Measurements from ENCODE around the gene APLP2. TPM values are rescaled to one million over a fixed set of nuclear protein-coding genes. Genes with fewer than 3 reads are reported as not detected.

The APLP2 gene
- total and polyA plus RNA-seq, 2 of the 13 experiments (the other 11 are each of a cell fraction or from before 2014, with no cell fraction given), result 315 to 594 TPM

GRCh38 chr11:130068986-130069658 lies 572 bp upstream of the APLP2 start (continued):
- TF ChIP-seq, protein P1, sequence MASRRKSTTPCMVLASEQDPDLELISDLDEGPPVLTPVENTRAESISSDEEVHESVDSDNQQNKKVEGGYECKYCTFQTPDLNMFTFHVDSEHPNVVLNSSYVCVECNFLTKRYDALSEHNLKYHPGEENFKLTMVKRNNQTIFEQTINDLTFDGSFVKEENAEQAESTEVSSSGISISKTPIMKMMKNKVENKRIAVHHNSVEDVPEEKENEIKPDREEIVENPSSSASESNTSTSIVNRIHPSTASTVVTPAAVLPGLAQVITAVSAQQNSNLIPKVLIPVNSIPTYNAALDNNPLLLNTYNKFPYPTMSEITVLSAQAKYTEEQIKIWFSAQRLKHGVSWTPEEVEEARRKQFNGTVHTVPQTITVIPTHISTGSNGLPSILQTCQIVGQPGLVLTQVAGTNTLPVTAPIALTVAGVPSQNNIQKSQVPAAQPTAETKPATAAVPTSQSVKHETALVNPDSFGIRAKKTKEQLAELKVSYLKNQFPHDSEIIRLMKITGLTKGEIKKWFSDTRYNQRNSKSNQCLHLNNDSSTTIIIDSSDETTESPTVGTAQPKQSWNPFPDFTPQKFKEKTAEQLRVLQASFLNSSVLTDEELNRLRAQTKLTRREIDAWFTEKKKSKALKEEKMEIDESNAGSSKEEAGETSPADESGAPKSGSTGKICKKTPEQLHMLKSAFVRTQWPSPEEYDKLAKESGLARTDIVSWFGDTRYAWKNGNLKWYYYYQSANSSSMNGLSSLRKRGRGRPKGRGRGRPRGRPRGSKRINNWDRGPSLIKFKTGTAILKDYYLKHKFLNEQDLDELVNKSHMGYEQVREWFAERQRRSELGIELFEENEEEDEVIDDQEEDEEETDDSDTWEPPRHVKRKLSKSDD (CRISPR knock-in tag; IDR thresholded peaks at IDR 0.05; ENCODE audit: low read depth), result peak; percentile 64; the same call in 1 of the 2 replicates
- TF ChIP-seq ZZZ3 (CRISPR knock-in tag; IDR thresholded peaks at IDR 0.05; ENCODE audit: borderline replicate concordance) (no peak), ZFY (CRISPR knock-in tag; IDR thresholded peaks at IDR 0.05) (peak; percentile 86), ATF7-NPFF (CRISPR knock-in tag; IDR thresholded peaks at IDR 0.05; ENCODE audit: low read depth) (peak; percentile 75), ZNF333 (CRISPR knock-in tag; IDR thresholded peaks at IDR 0.05; ENCODE audit: borderline replicate concordance) (peak; percentile 76; the same call in 1 of the 2 replicates), NFIB (CRISPR knock-in tag; IDR thresholded peaks at IDR 0.05; ENCODE audit: borderline replicate concordance) (no peak), ZNF788 (CRISPR knock-in tag; IDR thresholded peaks at IDR 0.05; ENCODE audit: borderline replicate concordance) (peak; percentile 59; the same call in 1 of the 2 replicates), REXO4 (CRISPR knock-in tag; IDR thresholded peaks at IDR 0.05; ENCODE audit: borderline replicate concordance) (no peak), CBX5 (CRISPR knock-in tag; IDR thresholded peaks at IDR 0.05; ENCODE audit: borderline replicate concordance) (no peak; the same call in 1 of the 2 replicates), TIGD3 (CRISPR knock-in tag; IDR thresholded peaks at IDR 0.05; ENCODE audit: borderline replicate concordance) (no peak), GATAD1 (CRISPR knock-in tag; IDR thresholded peaks at IDR 0.05) (0 out of 2 replicates have a peak, but pooled peaks have one; percentile 23)
- TF ChIP-seq, protein P2, sequence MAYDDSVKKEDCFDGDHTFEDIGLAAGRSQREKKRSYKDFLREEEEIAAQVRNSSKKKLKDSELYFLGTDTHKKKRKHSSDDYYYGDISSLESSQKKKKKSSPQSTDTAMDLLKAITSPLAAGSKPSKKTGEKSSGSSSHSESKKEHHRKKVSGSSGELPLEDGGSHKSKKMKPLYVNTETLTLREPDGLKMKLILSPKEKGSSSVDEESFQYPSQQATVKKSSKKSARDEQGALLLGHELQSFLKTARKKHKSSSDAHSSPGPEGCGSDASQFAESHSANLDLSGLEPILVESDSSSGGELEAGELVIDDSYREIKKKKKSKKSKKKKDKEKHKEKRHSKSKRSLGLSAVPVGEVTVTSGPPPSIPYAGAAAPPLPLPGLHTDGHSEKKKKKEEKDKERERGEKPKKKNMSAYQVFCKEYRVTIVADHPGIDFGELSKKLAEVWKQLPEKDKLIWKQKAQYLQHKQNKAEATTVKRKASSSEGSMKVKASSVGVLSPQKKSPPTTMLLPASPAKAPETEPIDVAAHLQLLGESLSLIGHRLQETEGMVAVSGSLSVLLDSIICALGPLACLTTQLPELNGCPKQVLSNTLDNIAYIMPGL (CRISPR knock-in tag; IDR thresholded peaks at IDR 0.05; ENCODE audit: borderline replicate concordance in 1 of 2, low read depth in 1 of 2), result peak; percentile 56 to 82; a peak in 2 of 4 replicates
- TF ChIP-seq, protein P3, sequence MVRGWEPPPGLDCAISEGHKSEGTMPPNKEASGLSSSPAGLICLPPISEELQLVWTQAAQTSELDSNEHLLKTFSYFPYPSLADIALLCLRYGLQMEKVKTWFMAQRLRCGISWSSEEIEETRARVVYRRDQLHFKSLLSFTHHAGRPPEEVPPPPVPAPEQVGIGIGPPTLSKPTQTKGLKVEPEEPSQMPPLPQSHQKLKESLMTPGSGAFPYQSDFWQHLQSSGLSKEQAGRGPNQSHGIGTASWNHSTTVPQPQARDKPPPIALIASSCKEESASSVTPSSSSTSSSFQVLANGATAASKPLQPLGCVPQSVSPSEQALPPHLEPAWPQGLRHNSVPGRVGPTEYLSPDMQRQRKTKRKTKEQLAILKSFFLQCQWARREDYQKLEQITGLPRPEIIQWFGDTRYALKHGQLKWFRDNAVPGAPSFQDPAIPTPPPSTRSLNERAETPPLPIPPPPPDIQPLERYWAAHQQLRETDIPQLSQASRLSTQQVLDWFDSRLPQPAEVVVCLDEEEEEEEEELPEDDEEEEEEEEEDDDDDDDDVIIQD (CRISPR knock-in tag; IDR thresholded peaks at IDR 0.05; ENCODE audit: low read depth), result no peak
- TF ChIP-seq, protein P4, sequence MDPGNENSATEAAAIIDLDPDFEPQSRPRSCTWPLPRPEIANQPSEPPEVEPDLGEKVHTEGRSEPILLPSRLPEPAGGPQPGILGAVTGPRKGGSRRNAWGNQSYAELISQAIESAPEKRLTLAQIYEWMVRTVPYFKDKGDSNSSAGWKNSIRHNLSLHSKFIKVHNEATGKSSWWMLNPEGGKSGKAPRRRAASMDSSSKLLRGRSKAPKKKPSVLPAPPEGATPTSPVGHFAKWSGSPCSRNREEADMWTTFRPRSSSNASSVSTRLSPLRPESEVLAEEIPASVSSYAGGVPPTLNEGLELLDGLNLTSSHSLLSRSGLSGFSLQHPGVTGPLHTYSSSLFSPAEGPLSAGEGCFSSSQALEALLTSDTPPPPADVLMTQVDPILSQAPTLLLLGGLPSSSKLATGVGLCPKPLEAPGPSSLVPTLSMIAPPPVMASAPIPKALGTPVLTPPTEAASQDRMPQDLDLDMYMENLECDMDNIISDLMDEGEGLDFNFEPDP (CRISPR knock-in tag; conservative IDR thresholded peaks at IDR 0.05), result no peak
- TF ChIP-seq, protein P5, sequence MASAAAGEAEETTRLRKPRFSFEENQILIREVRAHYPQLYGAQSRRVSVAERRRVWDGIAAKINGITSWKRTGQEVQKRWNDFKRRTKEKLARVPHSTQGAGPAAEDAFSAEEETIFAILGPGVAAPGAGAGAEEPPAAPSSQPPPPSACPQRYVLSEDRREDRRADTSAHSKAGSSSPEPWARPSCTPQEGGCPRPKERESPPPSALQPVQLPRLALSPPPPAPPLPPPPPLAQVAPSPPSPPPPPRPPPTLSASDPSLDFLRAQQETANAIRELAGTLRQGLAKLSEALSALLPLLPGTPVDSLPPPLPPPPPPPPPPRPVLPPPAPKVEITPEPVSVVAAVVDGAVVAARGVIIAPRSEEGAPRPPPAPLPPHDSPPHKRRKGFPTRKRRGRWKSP (CRISPR knock-in tag; IDR thresholded peaks at IDR 0.05), result peak; percentile 62; the same call in 1 of the 2 replicates

All from HepG2 (cell line).